ENCODE measurements around the gene TKFC. TPM values are rescaled to one million over a fixed set of nuclear protein-coding genes. Genes with fewer than 3 reads are reported as not detected.
A peak's percentile ranks its signal among the peaks of the same experiment; 100 is the strongest.

TKFC gene, protein sequence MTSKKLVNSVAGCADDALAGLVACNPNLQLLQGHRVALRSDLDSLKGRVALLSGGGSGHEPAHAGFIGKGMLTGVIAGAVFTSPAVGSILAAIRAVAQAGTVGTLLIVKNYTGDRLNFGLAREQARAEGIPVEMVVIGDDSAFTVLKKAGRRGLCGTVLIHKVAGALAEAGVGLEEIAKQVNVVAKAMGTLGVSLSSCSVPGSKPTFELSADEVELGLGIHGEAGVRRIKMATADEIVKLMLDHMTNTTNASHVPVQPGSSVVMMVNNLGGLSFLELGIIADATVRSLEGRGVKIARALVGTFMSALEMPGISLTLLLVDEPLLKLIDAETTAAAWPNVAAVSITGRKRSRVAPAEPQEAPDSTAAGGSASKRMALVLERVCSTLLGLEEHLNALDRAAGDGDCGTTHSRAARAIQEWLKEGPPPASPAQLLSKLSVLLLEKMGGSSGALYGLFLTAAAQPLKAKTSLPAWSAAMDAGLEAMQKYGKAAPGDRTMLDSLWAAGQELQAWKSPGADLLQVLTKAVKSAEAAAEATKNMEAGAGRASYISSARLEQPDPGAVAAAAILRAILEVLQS
- polyA plus RNA-seq (2011; rRNA removed): 23.9 and 37.6 TPM in 2 replicates
- polyA minus RNA-seq (2011; rRNA and poly(A)+ RNA removed): 16.2 and 20.5 TPM in 2 replicates

DNA sequence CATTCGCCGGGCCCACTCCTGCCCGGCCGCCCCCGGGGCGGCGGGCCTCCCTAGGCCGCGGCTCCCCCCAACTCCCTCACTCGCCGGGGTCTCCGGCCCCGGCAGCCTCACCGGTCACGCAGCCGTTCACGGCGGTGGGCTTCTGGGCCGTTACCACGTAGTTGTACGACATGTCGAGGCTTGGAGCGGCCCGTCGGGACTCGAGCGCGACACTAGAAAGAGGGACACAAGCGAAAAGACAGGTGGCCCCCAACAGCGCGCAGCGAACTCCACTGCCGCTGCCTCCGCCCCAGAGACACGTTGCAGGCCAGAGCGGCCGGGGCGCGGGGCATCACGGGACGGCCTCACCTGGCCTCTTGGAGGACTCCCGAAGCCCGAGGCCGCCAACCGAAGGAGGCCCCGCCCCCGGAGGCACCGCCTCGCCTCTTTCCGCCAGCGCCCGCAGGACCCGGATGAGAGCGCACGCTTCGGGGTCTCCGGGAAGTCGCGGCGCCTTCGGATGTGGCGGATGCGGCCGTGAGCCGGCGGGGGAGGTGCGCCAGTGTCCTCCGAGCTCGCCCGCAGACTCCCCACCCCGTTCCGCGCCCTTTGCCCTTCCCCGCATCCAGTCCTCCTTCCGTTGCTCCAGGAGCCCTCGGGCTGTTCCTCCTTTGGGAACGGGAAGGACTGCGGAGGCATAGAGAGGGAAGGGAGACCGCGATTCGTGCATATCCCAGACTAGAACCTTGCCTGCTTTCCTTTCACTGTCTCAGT, at the start of gene TKFC, which contains the start of gene DDB1:
TSS of gene TKFC (plus strand) at position 432 of the 753 bp plus-strand sequence. CDS start 1,501 bp downstream, outside the sequence.
TSS of gene DDB1 (minus strand) at position 309 of the 753 bp plus-strand sequence. CDS start at position 172, 137 bp downstream.
- H3K36me3 ChIP-seq (ENCODE audit: control insufficient read depth, insufficient read depth, low read length): peaks cover 10% of the 10 kb centered on the region
- POLR2A ChIA-PET: no interaction called here
- peak; percentile 53 for DNase-seq (ENCODE audit: low read depth)
- CTCF ChIA-PET: interaction anchor here (5.1 to 10.9 kb wide), 3 partner anchors 30 to 59 kb away, joined by 60 to 374 read pairs (median 82); partner anchors contain the start of genes CYB561A3, TMEM138 and TMEM216
- TF ChIP-seq, protein P1, sequence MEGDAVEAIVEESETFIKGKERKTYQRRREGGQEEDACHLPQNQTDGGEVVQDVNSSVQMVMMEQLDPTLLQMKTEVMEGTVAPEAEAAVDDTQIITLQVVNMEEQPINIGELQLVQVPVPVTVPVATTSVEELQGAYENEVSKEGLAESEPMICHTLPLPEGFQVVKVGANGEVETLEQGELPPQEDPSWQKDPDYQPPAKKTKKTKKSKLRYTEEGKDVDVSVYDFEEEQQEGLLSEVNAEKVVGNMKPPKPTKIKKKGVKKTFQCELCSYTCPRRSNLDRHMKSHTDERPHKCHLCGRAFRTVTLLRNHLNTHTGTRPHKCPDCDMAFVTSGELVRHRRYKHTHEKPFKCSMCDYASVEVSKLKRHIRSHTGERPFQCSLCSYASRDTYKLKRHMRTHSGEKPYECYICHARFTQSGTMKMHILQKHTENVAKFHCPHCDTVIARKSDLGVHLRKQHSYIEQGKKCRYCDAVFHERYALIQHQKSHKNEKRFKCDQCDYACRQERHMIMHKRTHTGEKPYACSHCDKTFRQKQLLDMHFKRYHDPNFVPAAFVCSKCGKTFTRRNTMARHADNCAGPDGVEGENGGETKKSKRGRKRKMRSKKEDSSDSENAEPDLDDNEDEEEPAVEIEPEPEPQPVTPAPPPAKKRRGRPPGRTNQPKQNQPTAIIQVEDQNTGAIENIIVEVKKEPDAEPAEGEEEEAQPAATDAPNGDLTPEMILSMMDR (IDR thresholded peaks at IDR 0.05; ENCODE audit: insufficient read depth, low read depth, low read length): no peak
- peak within 1 kb of the TSS; percentile 95 for H3K4me3 ChIP-seq (ENCODE audit: low read depth, low read length)
- H3K27me3 ChIP-seq (ENCODE audit: control insufficient read depth, insufficient read depth, low read length): no peaks in the 10 kb centered on the region

DNA sequence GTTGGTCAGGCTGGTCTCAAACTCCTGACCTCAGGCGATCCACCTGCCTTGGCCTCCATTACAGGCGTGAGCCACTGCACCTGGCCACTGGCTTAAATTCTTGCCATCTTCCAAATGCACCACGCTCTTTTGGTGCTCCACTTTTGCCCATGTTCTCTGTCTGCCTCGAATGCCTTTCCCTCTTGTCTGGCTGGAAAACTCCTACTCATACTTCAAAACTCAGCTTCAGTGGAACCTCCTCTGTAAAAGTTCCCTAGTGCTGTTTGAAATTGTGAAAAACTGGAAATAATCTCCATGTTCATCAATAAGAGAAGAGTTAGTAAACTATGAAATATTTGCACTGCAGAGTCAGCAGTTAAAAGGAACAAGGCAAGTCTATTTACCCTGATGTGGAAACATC, 49.4 kb upstream of the TKFC start:
- CTCF ChIA-PET: no interaction called here
- no peaks in the 10 kb centered on the region for H3K27me3 ChIP-seq (ENCODE audit: control insufficient read depth, insufficient read depth, low read length)
- POLR2A ChIA-PET: no interaction called here
- no peaks in the 10 kb centered on the region; the same call in 1 of the 2 replicates for H3K36me3 ChIP-seq (ENCODE audit: control insufficient read depth, insufficient read depth, low read length)
- DNase-seq (ENCODE audit: low read depth): no peak
- no peak overlapping the region for H3K4me3 ChIP-seq (ENCODE audit: low read depth, low read length)
- TF ChIP-seq, protein P1 (IDR thresholded peaks at IDR 0.05; ENCODE audit: insufficient read depth, low read depth, low read length): no peak

DNA sequence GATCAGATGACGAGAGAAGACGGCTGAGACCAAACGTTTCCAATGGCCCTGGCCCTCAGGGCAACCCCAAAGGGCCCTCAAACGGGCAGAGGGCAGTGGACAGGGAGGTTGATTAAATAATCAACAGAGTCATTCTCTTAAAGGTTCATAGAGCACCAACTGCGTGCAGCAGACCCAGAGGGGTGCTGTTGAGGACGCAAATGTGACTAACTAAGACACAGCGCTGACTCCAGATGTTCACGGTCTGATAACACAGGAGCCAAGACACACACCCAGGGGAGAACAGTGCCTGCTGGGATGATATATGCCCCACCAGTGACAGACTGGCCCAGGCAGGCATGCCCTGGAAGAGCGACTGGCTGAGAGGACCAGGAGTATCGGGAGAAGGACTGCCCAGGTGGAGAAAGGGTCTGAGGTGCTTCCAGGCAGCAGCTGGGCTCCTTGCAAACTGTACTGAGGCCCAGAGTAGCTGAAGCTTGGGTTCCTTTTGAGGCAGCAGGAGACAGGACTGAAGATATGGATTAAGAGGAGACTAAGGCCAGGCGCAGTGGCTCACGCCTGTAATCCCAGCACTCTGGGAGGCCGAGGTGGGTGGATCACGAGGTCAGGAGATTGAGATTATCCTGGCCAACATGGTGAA, 45.6 kb upstream of the TKFC start:
- POLR2A ChIA-PET: no interaction called here
- no peak for DNase-seq (ENCODE audit: low read depth)
- H3K4me3 ChIP-seq (ENCODE audit: low read depth, low read length): no peak overlapping the region
- CTCF ChIA-PET: interaction anchor here (1.0 kb wide), 1 partner anchor 45 kb away, joined by 3 read pairs; no protein-coding TSS in a partner anchor
- H3K27me3 ChIP-seq (ENCODE audit: control insufficient read depth, insufficient read depth, low read length): no peaks in the 10 kb centered on the region
- no peaks in the 10 kb centered on the region; the same call in 1 of the 2 replicates for H3K36me3 ChIP-seq (ENCODE audit: control insufficient read depth, insufficient read depth, low read length)
- TF ChIP-seq, protein P1 (IDR thresholded peaks at IDR 0.05; ENCODE audit: insufficient read depth, low read depth, low read length): no peak

DNA sequence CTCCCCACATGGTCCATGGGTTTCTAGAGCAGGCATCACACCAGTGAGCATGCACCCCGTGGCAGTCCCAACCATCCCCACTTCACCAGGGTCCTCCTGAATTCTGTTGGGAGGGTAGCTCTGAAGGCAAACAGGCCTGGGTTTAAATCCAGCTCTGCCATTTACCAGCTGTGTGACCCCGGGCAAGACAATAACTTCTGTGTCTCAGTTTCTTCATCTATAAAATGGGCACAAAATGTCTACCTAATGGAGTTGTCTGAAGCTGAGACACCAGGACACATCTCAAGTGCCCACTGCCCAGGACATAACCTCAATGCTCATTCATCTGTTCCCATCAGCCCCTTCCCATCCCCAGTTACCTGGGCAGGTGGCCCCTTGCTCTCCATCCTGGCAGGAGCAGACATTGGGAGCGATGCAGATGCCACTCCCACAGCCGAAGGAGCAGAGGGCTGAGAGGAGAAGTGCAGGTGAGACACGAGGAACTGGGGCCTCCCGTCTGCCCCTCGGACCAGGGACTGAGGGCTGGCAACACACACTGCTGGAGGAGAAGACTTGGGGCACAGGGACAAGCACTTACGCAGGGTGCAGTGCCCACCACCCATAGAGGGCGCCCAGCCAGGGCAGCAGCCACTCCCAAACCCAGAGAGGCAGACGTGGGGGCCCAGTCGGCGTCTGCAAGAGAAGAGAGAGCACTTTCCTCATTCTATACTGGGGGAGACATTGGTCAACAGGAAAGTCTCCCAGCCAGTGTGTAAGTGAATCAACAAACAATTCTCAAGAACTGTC, 41.9 kb upstream of the TKFC start:
- ChIA-PET POLR2A (no interaction called here), CTCF (interaction anchor here (1.0 to 1.2 kb wide), 2 partner anchors 20 to 36 kb away, joined by 3 to 4 read pairs; no protein-coding TSS in a partner anchor)
- no peak for DNase-seq (ENCODE audit: low read depth)
- H3K4me3 ChIP-seq (ENCODE audit: low read depth, low read length): no peak overlapping the region
- TF ChIP-seq, protein P1 (IDR thresholded peaks at IDR 0.05; ENCODE audit: insufficient read depth, low read depth, low read length): no peak
- no peaks in the 10 kb centered on the region; the same call in 1 of the 2 replicates for H3K36me3 ChIP-seq (ENCODE audit: control insufficient read depth, insufficient read depth, low read length)
- no peaks in the 10 kb centered on the region for H3K27me3 ChIP-seq (ENCODE audit: control insufficient read depth, insufficient read depth, low read length)
